Hematopoietic multipotent progenitor cell treated with erythropoietin and hydrocortisone succinate and interleukin-3 and kit ligand, for 8 days (in vitro differentiated cells): ENCODE measurements around the gene WDR45.
"Not testable (repeated sequence)": the region's sequence is repeated elsewhere in the genome, so short reads cannot be mapped to it uniquely, and the experiment has no call there.

Source experiments
- DNase-seq: peaks from one replicate; pipeline ENCODE4 v3.0.0-alpha.2; 2015

Gene WDR45

DNA sequence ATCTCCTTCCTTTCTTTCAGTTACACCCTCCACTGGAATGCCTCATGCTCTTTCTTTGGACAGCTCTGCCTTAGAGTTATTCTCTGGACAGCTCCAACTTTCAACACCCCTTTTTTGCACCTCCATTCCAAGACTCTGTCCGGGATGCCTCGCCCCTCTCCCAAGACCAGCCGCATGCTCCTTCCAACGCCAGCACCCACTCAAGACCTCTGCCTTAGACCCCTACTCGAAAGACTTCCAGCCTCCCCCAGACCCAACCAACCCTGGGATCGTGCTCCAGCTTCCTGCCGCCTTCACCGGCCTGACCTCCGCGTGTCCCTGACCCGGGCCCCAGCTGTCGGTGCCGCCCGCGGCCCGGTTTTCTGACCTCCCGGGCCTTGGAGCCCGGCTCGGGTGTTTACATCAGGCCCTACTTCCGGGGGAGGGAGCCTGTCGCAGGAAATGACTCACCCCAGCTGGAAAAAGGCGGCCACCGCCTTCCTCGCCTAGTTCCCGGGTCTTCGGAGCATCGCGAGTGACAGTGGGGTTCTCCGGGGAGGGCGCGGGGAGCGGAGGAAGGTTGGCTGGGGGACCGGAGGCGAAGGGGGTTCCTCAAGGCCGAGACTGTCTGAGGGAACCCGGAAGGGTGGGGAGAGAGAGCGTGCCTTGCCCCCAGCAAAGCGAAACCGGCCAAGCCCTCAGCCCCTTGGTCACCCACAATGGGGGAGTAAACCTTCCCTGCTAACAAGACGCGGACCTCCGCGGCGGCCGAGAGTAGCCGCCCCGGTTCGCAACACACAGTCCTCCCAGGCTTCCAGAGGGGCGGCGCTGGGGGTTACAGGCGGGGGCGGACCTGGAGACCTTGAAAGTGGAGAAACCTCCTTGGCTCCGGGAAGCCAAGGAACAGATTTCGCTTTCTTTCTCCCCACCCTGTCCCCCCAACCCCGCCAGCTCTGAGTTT, at the start of gene WDR45:
WDR45 (minus strand) TSS at position 399 of the 940 bp plus-strand sequence. CDS start 1,792 bp downstream, outside the sequence.
- peak; percentile 70 for DNase-seq

GRCh38 chrX:49129427-49129826, 49.7 kb upstream of the WDR45 start:
- DNase-seq, result no peak

DNA sequence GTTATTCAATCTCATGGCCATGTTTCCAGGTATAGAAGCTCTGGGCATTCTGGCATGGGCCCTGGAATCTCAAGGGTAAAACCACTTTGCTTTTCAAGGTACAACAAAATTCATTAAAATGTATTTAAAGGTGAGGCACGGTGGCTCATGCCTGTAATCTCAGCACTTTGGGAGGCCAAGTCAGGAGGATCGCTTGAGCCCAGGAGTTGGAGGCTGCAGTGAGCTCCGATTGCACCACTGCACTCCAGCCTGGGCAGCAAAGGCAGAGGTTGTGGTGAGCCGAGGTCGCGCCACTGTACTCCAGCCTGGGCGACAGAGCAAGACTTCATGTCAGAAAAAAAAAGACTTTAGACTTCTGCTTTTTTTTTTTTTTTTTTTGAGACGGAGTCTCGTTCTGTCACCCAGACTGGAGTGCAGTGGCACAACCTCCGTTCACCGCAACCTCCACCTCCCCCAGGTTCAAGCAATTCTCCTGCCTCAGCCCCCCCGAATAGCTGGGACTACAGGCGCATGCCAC, 48.1 kb upstream of the WDR45 start:
- DNase-seq, result not testable (repeated sequence)

DNA sequence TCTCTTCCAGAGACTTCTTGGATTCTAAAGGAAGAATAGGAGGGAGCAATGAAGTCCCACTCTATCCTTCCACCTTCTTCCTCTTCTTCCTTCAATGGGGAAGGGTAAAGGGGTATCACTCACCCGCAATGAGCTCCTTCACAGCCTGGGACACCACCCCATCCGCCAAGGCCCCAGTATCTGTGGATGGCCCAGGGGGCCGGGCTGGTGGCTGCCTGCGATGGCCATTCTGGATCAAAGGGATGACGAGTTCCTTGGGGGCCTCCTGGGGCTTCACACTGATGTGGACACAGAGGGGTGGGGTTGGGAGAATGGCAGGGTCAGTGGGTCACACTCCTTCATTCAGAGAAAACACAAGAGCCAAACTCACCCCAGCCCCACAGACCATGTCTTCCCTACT, 42.8 kb upstream of the WDR45 start:
- no peak for DNase-seq

- peak; percentile 23 for DNase-seq
Observed at GRCh38 chrX:49120091-49120490, 40.4 kb upstream of the WDR45 start.

GRCh38 chrX:49117581-49117980, 37.9 kb upstream of the WDR45 start:
- peak; percentile 57 for DNase-seq

GRCh38 chrX:49116716-49117115, 37.0 kb upstream of the WDR45 start:
- peak; percentile 50 for DNase-seq

- DNase-seq, result no peak
Observed at GRCh38 chrX:49116076-49116475, 36.4 kb upstream of the WDR45 start.

GRCh38 chrX:49111791-49112190, 32.1 kb upstream of the WDR45 start:
- DNase-seq, result no peak

- DNase-seq, result no peak
Observed at GRCh38 chrX:49110417-49110816, 30.7 kb upstream of the WDR45 start.

GRCh38 chrX:49108641-49109040, 29.0 kb upstream of the WDR45 start:
- no peak for DNase-seq

- peak; percentile 61 for DNase-seq
Observed at GRCh38 chrX:49106930-49107329, 27.2 kb upstream of the WDR45 start.

DNA sequence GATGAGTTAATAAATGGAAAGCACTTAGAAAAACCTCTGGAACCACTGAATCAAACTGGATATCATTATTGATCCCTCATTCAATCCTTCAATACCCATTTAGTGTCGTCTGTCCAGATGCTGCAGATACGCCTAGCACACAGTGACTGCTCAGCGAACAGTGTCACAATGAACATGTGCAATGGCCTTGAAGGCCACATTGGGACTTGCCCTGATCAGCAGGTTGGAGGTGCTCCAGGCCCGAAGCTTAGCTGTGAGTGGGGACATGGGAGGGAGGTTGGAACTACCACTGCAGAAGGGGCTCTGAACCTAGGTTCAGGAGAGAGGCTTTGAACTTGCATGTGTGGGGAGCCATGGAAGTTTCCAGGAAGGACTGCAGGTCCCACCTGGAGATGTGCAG, 26.6 kb upstream of the WDR45 start:
- DNase-seq, result no peak

DNA sequence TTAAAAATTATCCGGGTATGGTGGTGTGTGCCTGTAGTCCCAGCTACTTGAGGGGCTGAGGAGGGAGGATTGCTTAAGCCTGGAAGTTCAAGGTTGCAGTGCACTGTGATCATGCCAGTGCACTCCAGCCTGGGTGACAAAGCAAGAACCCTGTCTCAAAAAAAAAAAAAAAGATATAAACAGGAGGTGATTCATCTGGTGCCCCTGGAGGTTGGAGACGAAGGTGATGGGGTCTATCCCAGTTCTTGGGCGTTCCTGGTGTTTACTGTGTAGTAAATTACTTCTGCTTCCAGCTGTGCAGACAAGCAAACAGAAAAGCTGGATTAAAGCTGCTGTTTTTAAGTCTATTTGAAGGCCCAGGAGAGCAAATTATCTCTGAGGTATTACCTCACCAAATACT, 23.9 kb upstream of the WDR45 start:
- no peak for DNase-seq

DNA sequence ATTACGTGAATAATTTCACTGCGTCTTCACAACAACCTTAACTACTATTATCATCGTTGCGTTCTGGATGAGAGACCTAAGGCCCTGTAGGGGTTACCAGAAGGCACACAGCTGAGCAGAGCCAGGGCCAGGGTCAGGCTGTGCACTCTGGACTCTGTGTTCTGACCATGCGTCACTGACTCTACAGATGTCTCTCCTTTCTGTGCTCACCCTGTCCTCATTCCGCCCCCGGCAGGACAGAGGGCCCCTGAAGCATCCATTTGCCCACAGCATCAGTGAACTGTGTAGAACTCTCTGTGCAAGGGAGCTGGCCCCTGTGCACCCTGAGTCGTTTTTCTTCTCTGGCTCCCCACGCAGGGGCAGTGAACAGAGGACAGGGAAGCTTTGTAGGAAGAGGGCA, 22.5 kb upstream of the WDR45 start:
- no peak for DNase-seq

DNA sequence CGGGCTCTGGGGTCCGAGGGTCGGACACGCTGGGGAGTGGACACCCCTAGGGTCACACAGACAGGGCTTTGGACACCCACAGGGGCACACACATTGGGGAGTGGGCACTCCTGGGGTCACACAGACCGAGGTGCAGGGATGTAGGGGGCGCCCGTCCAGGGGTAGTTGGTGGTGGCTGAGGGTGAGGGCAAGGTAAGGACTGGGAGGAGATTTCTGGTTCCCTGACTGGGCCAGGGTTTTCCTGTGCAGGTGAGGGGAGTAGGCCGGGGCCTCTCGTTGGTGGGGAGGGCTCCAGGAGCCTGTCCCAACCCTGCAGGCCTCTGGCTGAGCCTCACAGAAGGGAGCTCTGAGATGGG, 21.9 kb upstream of the WDR45 start:
- no peak for DNase-seq

DNA sequence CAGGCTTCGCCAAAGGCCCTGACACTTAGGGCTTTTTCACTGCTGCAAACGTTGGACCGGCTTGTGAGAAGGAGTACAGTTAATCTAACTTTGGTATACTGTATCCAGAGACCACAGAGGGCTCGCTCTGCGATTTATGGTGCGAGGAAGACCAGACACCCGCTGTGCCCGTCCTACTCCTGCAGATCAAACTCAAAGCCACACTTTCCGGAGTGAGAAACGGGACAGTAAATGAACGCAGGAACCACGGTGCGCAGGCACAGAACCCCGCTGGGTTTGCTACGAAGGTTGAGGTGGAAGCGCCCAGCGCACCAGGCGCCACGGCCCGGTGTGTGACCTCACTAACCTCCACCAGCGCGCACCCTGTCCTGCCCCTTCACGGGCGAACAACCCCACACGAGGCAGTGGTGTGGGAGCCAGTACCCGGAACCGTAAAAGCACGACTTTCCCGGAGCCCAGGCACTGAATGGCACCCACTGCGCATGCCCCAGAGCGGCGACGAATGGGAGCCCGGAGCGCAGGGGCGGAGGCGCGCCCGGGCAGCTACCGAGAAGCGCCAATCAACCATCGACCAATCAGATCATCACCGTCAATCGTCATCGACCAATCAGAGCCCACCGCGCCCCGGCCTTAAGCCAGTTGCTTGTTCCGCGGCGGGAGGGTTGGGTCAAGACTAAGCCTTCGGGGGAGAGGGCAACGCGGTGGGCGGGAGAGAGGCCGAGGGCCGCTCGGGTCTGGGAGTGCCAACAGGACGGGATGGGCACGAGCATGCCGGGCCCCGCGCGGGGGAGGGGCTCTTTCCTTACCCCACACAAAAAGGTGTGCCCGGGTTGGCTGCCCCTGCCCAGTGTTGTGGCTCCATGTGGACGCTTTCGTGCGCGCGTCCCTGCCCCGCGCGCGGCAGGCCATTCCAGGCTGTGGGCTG, 21.3 kb upstream of the WDR45 start:
- peak; percentile 96 for DNase-seq

DNA sequence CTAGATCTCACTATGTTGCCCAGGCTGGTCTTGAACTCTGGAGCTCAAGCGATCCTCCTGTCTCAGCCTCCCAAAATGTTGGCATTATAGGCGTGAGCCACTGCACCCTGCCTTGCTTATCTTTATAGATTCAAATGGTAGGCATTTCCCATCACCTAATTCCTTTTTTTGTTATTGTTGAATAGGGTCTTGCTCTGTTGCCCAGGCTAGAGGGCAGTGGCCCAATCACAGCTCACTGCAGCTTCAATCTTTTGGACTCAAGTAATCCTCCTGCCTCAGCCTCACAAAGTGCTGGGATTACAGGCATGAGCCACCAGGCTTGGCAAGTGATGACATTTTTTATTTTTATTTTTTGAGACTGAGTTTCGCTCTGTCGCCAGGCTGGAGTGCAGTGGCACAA, 16.7 kb upstream of the WDR45 start:
- no peak for DNase-seq

GRCh38 chrX:49089553-49089952, 9.9 kb upstream of the WDR45 start:
- peak; percentile 19 for DNase-seq

GRCh38 chrX:49082271-49082871, 2.7 kb upstream of the WDR45 start:
- DNase-seq, result no peak

GRCh38 chrX:49077941-49078340, 1.7 kb downstream of the WDR45 start:
- no peak for DNase-seq

- DNase-seq, result peak; percentile 45
Observed at GRCh38 chrX:49075347-49075746, 4.3 kb downstream of the WDR45 start.
